Measurements from ENCODE around the gene ROCK2.

The ROCK2 gene

DNA sequence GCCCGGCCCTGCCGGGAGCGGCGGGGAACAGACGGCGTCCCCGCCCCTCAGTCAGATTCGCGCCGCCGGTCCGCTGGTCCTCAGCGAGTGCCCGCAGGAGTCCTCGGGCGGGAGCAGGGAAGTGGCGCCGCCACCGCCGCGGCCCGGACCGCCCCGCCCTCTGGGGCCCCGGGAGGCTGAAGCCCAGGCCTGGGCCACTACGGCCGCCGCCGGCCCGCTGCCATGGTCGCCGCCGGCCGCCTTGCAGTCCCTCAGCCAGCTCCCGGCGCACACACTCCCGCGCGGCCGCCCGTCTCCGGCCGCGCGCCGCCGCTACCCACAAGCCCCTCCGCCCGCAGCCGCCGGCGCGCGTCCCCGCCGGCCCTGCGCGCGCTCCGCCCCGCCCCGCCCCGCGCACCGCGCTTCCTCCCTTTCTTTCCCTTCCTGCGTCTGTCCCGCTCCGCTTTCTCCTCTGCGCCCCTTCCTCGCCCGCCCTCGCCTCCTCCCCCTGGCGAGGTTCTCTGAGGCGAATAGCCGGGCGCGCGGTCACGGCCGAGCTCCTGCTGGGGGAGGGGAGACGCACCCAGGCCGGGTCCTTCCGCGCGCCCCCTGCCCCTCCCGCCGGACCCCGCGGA is at the start of gene ROCK2:
Gene ROCK2 (minus strand): TSS at position 295 of the 614 bp plus-strand sequence. CDS start 500 bp downstream, outside the sequence.
- DNase-seq = peak; percentile 90

DNA sequence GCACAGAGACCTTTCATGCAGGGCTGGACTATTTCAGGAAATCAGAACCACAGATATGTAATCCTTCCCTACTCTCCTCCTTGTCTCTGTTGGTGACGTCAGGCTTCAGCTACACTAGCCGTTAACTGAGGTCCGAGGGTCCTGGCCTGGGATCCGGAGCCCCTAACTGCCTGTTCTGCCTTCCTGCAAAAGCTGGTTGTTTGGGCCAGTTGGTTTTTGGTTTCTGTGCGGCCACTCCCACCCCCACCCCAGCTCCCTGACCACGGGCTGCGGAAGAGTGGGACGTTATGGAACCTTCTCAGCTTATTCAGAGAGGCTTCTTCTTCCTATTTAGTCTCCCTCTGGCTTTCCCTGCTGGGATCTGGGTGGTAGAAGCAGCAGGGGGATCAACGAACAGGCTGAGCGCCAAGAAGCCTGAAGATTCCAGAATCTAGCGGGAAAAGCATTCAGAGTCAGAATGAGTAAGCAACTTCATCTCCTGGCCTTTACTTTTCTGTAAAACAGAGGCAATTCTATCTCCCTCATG is 49.3 kb upstream of the ROCK2 start:
- DNase-seq = peak; percentile 75

DNA sequence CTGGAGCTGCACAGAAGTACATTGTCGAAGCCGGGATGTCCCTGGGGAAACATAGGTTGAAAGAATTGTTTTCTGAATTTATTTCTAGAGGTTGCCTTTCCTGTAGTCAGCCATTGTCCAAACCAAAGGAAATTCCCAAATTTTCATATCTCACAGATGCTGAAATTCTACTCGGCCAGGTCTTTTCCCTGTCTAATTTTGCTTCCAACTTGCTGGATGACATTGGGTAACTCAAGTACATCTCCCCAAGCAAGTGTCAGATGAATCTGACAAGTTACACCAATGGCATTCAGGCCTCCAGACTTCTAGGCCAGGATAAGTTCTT is 47.5 kb upstream of the ROCK2 start:
- DNase-seq = no peak

DNA sequence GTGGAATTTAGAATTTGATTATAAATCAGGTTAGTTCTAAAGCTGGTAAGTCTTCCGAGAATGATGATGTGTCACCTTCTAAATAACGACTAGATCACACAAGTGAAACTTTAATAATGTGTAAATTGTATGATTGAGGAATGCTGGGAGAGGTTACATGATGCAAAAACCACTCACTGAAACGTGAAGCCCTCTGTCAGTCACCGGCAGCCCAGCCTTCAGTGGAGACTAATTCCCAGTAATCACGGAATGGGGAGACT is 45.9 kb upstream of the ROCK2 start:
- DNase-seq = no peak

DNA sequence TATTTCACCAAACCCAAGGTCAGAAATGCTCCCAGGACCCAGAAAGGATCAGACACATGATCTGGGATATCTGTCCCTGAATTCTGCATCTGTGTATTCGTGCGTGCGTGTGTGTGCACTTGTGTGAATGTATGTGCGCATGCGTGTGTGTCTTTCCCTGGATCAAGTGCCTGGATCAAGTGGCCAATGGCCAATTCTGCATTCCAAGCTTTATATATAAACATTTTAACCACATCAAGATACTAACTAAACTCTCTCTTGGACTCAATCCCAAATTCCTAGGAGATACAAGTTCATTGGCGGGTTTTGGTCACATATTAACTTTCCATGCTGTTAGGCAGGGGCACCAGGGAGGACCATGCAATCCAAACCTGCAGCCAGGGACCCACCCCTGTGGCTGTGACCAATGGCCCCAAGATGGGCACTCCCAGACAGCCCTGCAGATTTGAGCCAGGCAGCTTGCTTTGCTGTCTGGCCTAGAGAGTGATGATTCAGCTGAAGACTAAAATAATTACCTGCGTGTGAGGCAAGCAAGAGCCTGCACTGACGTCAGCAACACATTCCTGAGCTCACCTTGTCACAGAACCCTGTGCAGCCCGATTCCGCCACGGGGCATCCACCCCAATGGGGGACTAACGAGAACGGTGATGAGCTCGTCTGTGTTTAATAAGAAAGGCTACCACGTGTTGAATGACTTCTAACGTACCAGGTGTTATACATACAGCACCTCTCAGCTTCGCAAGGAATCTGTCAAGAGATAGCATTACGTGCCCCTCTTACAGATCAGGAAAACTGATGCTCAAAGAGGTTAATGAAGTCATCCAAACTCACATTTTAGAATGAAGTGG is 45.3 kb upstream of the ROCK2 start:
- peak; percentile 93 for DNase-seq

DNA sequence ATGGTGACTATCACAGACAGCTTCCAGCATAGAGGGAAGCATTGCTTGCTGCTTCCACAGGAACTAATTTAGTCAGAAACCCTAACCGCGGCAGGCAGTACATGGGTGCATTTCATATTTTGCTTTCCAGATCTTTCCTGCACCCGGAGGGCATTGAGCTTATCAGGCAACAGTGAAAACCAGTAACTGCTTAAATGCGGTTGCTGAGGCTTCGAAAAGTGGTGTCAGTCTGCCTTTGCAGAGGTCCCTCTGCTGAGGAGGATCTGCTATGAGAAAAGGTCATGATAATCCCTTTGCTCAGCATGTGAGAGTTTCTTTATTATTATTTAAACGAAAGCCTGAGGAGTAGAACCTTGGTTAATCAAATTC is 44.6 kb upstream of the ROCK2 start:
- DNase-seq = no peak

DNA sequence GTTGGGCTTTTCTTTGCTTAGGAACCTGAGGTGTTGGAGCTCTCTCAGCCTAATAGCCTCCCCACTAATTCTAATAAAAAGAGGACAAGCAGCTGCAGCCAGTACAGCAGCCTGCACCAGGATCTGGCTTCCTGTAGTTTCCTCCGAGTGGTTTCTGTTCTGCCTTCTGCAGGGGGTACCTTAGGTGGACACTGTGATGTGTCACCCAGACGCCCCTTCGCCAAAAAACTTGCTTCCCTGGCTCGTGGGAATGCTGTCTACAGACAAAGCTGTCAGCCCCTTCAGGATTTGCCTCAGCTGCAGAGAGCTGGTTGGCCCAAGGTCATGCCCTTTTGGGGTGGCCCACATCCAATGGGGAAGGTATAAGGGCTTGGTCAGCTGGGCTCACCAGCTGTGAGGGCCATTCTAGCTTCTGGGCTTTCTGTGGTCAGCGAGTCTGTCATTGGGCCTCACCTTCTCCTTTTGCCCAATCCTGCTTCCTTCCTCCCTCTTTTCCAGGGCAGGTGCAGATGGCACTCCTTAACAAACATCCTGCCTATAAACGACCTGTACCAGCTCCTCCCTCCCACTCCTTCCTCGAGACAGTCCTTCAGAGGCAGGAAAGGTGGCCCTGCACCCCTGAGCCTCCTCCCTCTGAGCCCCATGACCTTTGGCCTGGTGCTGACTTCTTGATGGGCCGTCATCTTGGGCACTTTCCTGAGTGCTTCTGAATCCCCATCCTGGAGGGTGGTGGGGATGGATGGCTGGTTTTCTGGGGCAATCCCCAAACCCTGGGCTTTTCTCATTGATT is 44.0 kb upstream of the ROCK2 start:
- DNase-seq = no peak

DNA sequence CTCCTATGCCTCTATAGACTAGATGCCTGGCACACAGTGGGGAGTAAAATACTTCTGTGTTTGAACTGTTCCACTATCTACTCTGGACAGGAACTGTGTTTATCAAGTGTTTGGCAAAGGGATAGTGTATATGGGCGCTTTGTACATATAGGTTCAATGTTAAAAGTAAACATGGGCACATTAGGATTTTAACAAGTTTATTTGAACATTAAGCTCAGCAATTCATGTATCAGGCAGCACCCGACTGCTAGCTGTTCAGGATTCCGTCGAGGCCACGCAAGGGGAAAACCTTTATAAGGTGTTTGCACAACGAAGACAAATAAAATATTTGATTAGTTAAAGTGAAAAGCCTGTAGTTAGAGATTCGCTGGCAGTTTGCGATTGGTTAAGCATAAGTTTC is 43.4 kb upstream of the ROCK2 start:
- no peak for DNase-seq

DNA sequence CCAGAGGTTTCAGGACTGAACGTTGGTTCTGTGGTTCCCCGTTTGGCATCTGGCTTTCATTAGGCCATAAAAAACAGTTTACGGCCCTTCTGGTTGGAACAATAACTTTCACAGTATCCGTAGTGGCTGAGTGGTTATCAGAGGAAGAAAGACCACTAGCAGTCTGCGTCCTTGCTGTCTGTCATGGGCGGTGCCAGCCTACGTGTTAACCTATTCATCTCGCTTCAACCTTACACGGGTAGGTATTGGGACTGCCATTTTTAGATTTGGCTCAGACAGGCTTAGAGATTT is 42.6 kb upstream of the ROCK2 start:
- peak; percentile 76 for DNase-seq

DNA sequence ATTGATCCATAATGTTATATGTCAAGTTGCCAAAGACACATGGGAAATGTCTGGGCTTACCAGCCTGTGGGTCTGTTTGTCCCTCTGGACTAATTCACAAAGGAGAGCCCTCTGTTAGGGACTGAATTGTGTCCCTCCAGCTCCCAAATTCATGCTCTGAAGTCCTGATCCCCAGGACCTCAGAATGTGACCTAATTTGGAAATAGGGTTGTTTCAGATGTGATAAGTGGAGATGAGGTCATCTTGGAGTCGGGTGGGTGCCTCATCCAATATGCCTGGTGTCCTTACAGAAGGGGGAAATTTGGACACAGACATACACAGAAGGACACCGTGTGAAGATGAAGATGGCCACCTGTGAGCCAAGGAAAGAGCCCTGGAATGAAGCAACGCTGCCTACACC is 41.4 kb upstream of the ROCK2 start:
- no peak for DNase-seq

DNA sequence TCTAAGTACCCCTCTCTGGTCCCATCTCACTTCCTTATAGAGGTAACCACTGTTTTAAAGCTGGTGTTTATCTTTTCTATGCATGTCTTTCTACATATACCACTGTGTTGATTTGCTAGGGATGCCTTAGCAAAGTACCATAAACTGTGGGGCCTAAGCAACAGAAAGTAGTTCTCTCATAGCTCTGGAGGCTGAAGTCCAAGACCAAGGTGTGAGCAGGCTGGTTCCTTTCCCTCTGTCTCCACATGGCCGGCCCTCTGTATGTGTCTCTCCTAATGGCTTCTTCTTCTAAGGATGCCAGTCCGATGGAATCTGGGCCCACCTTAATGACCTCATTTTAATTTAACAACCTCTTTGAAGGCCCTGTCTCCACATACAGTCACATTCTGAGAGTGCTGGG is 40.8 kb upstream of the ROCK2 start:
- DNase-seq = no peak

DNA sequence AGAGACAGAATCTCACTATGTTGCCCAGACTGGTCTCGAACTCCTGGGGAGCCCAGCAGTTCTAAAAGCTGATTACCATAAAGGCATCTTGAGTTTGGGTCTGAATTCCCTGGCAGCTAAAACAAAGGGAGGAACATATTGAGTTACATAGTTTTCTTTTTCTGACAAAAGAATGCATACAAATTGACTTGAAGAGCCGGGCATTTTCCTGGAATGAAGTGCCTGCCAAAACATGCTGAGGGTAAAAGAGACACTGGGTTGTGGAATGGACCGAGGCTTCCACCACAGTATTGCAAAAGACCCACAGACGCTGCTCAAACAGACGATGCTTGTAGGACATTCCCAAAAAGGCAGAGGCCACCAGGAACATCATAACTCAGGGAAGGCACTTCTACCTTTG is 35.1 kb upstream of the ROCK2 start:
- peak; percentile 51 for DNase-seq

DNA sequence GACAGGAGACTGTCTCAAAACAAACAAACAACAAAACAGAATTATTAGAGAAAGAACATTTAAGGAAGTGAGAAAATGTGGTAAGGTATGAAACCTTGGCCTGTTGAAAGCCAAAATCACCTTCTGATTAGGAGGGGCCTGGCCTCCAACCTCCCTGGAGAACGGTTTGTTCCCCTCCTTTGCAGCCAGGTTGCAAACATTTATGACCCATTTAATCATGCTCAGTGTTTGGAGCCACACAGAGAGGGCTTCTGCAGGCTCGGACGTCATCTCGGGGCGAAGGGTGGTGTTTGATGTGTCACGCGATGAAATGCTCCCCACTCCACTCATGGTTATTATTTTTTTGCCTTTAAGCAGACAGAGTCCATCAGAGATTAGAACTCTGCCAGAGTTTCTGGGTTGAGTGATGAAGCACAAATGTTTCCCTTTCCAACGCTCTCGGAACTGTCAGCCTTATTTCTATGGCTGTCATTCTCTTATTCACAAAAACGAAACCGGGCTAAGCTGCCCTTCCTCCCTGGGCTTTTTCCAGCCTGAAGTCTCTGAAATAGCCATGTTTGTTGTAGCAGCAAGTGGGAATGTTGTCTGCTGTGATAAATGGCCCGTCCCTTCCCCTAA is 33.6 kb upstream of the ROCK2 start:
- DNase-seq = peak; percentile 12

DNA sequence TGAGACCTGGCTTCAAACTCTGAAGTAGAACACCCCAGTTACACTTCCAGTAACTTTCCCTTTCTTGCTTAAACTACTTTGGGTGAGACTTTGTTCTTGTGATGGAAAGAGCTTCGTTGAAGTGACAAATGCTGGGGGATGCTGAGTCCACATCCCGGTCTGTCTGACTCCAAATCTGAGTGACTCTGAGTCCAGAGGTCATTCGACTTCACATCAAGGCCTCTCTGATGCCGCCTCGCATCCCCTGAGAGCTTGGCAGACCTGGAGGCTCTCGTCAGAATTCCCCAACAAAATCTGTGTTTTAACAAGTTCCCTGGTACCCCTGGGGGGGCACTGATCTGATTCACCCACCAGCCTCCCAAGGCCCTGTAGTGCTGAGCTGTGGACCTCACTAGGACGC is 31.6 kb upstream of the ROCK2 start:
- DNase-seq = no peak

DNA sequence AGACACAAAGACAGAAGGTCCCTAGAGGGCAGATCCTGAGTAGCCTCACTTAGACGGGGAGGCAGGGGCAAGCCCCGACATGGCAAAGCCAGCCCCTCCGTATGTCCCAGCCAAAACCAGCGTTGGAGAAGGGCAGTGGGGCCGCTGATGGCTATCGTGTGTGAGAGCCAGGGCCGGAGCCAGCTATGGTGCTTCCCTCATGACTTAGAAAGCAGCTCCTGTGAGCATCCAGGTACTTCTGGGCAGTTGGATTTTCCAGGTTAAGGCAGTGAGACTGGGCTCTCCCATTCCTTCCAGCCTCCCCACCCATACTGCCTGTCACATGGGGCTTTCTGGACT is 31.2 kb upstream of the ROCK2 start:
- DNase-seq = no peak

DNA sequence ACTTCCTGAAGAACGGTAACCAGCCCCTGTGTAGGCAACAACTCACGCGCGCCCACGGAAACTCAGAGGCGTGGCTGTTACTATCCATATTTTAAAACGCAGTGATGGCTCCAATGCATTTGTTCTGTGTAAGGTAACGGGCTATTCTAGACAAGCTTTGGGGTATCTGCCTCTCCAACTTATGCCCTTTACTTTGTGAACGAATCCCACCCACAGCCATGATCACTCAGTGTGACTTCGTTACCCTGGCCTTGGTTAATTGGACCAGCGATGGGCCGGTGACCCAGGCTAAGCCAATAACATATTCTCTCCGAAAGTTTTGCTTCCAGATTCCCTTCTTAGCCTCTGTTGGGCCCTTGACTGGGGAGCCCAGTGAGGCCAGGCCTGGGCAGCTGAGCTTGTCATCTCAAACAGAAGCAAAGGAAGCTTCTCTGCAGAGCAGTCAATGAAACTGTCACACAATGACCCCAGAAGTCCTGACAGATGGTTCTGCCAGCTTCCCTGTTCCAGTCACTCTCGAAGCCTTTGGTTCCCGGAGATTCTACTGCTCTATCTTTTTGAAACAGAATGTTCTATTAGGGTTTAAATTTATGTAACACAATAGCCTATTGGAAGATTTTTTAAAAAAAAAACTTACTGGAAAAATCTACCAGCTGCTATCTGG is 30.7 kb upstream of the ROCK2 start:
- DNase-seq = no peak

DNA sequence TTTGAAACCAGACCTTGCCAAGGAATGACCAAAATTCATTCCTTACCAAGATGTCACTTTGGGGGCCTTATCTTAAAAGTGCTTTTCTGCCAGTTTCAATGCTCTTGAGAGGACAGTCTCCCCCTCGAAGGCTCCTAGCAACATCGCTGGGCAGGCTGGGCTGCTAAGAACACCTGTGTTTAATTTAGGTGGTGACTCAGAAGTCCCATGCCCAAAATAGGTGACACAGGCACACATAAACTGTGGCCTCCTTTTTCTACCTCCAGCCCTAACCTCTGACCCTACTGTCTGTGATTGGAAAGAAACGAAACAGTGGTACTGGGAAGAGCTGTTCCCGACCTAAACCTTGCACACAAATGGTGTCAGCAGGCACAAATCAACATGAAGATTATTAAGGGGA is 28.7 kb upstream of the ROCK2 start:
- DNase-seq = no peak

DNA sequence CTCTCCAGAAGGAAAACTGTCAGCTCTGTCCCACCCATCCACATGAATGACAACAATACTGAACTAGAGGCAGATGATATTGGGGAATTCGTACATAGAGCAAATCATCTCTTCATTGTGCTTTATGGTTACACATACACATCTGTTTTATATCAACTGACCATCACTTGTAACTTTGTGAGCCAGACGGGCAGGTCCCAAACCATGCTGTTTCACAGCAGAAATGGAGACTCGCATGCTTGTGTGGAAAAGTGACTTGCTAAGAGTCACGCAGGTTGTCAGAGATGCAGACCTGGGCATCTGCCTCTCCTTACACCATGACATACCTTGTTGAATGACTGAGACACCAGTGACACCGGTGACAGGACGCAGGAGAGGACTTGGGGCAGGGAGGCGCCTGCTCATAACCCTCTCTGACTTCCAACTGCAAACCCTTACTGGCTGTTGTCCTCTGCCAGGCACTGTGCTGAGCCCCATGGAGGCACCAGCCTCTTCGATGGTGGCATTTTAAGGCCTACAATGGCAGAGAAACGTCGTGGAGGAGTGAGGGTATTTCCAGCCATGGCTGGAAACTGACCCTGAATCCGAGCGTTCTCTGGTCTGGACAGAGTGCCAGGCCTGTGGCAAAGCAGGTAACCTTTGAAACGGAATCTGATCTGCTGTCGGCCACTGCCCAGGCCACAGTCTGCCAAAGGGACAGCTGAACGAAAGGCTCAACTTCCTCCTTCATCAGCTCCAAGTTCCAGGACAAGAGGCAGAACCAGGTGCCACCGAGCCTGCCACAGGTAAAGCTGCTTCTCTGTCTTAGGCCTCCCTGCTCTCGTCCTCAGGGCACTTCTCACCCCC is 26.9 kb upstream of the ROCK2 start:
- no peak for DNase-seq

DNA sequence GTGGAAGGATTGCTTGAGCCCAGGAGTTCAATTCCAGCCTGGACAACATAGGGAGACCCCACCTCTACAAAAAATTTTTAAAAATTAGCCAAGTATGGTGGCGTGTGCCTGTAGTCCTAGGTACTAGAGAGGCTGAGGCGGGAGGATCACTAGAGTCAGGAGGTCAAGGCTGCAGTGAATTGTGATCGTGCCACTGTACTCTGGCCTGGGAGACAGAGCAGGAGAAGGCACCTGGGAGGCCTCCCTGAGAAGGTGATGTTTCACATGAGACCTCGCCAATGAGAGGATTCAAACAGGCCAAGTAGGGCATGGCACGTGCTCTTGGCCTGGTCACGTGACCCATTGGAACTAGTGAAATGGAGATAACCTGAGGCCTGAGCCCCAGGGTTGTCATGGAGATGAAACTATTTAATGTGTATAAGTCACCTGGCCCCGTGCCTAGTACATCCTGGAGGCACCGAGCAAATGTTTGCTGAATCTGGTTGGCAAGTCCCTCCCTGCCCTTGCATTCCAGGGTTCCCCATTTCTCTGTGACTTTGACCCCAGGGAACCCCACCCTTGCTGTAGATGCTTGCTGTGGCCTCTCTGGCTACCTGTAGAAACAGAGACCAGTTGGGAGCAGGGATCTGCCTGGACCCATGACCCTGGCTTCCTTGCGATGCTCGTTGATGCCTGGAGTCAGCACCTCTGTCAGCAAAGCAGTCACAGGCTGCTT is 26.1 kb upstream of the ROCK2 start:
- peak; percentile 43 for DNase-seq

DNA sequence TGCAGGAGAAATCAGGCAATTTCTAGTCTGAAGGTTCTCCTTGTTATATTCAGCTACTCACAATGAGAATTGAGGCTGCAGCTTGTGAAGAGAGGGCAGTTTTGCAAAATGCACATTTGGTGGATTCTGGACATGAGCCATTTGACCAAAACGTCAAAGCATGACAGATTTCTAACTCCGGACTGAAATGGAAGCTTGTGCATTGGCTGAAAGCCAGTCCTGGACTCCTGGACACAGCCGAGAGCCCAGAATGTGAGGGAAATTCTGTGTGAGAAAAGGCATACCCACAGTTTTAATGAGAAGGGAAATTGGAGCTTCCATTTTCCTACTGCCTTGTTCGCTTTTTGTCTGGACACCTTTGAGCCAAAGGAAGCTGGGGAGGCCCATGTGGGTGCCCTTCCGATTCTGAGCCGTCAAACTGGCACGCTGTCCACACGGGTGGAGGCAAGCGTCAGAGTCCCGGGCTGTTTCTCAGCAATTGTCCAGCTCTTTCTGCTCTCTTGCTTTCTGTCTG is 23.7 kb upstream of the ROCK2 start:
- no peak for DNase-seq

DNA sequence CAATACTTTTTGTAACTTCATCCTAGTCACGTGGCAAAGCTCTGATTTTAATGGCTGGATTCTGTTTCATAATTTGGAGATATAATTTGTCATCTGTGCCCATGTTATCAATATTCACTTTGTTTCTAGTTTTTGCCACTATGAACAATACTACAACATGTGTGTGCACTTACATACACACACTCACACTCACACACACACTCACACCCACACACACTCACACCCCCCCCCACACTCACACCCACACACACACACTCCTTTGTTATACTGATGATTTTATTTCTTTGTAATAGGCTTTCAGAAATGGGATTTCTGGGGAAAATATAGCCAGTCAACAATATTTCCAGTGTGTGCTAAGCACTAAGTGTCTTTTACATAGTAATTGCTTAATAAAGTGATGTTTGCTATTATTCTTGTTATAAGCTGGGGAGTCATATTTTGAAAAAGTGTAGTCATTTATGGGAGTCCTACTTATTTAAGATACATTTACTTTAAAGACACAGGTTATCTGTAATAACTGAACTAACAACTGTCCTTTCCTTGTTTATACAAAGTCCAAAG is 22.8 kb upstream of the ROCK2 start:
- DNase-seq = no peak

All from fibroblast of skin of right biceps (primary cell).